HG02763 (cell line): ENCODE measurements around the gene KCTD13.
"Not testable (repeated sequence)": the region's sequence is repeated elsewhere in the genome, so short reads cannot be mapped to it uniquely, and the experiment has no call there.

ENCODE experiments used
- ATAC-seq: cut with Tn5 transposase; IDR thresholded peaks from one replicate; pipeline ENCODE4 v1.9.1; 2021; ENCODE audit warnings: mild to moderate bottlenecking, moderate library complexity; ENCODE audit not compliant: unreplicated experiment

The KCTD13 gene

DNA sequence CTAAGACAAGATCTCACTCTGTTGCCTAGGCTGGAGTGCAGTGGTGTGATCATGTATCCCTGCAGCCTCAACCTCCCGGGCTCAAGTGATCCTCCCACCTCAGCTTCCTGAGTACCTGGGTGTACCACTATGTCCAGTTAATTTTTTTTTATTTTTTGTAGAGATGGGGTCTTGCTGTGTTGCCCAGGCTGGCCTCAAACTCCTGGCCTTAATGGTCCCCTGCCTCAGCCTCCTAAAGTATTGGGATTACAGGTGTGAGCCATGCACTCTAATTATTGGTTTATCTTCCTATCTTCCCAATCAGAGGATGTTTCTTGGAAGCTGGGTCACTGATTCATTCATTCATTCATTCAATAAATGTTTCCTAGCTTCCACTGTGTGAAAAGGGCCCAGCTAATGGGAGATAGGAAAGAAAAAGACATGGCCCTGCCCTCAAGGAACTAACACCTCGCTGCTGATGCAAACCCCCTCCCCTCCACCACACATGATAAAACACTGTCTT, 17.3 kb downstream of the KCTD13 start:
- ATAC-seq = no peak

DNA sequence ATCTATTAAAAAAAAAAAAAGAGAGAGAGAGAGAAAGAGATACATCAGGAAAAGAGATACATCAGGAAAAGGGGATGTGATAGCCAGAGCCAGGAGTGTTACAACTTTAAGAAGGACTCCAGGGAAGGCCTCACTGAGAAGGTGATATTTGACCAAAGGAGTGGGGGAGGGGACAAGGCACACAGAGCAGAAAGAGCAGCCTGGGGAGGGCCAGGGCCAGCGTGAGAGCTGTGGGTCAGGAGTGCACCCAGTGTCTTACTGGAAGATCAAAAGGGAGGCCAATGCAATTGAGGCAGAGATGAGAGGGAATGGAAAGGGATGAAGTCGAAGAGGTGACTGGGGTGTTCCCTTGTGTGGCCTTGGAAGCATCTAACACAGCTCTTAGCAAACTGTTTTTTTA, 18.1 kb downstream of the KCTD13 start:
- no peak for ATAC-seq

DNA sequence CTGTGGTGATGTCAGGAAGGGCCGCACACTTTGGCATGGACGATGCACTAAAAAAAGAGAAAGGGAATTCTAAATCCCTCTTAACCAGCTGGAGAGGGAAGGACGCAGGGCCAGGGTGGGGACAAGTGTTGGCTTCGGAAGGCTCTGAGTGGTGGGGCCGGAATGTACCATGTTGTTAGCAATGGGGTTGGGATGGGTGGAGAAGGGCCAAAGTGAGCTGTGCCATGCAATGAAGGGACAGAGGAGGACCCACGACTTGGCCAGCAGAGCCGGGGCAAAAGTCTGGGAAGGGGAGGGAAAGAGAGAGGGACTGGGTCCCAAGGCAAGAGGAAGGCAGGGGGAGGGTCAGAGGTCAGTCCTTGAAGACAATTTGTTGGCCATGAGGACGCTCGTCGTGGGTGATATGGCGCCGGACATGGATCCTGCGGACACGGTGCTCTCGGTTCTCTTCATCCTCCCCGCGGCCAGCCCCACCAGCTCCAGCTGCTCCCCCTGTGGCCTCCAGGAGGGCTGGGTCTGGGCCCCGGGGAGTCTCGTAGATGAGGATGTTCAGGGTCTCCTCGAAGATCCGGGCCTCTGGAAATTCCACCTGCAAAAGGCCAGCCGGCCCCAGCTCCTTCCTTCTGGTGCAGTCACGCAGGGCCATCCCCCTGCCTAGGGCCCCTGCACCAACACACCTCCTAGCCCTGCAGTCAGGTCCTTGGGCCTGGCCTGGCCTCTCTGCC, 19.3 kb downstream of the KCTD13 start:
- ATAC-seq = no peak

GRCh38 chr16:29905668-29906067, 20.4 kb downstream of the KCTD13 start:
- ATAC-seq = no peak

DNA sequence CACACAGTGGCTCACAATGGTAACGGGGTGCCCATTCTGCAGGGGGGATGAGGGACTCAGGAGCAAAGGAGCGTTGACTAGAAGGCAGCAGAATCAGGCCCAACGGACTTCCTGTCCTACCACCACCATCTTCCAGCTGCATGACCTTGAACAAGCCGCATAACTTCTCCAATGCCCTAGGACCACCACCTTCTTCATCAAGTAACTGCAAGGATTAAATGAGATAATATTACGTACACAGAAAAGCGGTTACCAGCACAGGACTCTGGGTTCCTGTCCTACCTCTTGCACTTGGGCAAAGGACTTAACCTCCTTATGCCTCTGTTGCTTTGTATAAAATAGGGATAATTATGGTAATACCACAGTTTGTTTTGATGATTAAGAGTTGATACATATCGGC, 21.1 kb downstream of the KCTD13 start:
- no peak for ATAC-seq

GRCh38 chr16:29903590-29903989, 22.4 kb downstream of the KCTD13 start:
- no peak for ATAC-seq

DNA sequence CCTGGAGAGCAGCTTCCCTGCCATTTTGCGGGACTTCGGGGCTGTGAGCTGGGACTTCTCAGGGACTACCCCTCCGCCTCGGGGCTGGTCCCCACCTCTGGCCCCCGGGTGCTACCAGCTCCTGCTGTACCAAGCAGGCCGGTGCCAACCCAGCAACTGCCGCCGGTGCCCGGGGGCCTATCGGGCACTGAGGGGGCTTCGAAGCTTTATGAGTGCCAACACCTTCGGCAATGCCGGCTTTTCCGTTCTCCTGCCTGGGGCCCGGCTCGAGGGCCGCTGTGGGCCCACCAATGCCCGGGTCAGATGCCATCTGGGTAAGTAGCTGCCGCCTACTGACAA, 24.4 kb downstream of the KCTD13 start:
- ATAC-seq = no peak

- ATAC-seq = no peak
These were observed 25.0 kb downstream of the KCTD13 start for GRCh38 chr16:29900888-29901606.

GRCh38 chr16:29900102-29900887, 25.7 kb downstream of the KCTD13 start, which contains the start of gene ASPHD1:
Gene ASPHD1, plus strand, starts transcription at chr16:29900488. Its CDS starts 484 bp downstream, at chr16:29900972.
- ATAC-seq = peak; percentile 47

- no peak for ATAC-seq
These were observed 26.4 kb downstream of the KCTD13 start, which contains the start of gene SEZ6L2 for GRCh38 chr16:29899516-29900101. Gene SEZ6L2, minus strand, starts transcription at chr16:29899550. Its CDS starts 531 bp downstream, at chr16:29899019.

DNA sequence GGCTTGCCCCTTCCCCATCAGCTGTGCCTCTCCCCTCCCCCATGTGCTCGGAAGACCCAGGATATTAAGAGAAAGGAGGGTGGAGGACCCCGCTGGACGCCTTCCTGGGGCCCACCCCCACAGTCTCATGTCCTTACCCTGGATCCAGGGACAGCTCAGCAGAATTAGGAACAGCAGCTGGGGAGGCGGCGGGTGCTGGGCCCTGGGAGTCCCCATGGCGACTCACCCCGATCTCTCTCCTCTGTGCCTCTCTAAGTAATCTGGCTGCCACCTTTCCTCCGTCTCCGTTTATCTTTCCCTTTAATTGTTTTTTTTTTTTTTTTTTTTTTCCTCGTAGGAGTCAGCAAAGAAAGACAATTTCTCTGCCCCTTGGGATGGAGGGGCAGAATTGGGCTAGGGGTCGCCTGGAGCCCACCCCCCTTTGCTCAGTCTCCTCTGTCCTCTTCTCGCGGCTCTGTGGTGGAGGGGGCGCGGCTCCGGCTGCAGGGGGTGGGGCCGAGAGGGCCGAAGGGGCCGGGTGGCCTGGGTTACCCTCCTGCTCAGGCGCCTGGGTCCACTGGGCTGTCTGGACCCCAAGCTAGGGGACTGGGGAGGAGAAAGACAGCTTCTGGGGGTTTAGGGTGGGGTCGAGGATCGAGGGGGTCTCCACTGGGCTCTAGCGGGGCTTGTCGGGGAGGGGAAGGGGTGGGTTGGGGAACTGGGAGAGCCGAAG, 27.1 kb downstream of the KCTD13 start:
- no peak for ATAC-seq

- ATAC-seq = no peak
These were observed 27.8 kb downstream of the KCTD13 start for GRCh38 chr16:29898135-29898803.

DNA sequence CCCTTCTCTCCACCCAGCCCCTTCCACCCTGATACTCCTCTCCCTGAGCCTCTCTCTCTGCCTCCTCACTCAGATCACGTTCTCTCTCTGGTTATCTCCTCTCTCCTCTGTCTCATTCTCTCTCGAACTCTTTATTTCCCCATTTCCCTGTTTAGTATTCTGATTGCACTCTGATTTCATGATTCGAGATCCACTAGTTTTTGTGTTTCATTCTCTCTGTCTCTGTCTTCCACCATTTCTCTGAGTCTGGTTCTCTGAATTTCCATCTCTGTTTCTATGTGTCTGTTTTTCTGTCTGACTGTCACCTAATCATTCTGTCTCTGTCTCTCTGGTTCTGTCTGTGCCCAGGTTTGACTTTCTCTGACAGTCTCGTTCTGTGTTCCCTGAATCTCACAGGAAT, 28.7 kb downstream of the KCTD13 start:
- ATAC-seq = no peak

DNA sequence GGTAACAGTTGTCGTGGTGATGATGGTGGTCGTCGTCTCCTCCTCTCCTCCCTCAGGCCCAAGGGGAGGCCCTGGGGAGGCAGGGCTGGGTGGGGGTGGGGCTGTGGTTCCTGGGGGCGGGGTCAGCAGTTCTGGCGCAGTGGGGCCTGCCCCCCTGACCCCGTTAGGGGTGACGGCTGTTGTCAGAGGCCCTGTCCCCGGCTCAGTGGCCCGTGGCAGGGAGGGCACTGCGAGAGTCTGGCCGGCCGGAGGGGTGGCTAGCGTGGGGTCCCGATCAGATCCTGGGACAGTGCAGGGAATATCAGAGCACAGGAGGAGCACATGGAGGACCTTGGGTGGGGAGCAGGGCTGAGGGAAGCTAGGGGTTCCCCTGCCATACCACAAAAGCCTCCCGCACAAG, 29.2 kb downstream of the KCTD13 start:
- ATAC-seq = no peak

DNA sequence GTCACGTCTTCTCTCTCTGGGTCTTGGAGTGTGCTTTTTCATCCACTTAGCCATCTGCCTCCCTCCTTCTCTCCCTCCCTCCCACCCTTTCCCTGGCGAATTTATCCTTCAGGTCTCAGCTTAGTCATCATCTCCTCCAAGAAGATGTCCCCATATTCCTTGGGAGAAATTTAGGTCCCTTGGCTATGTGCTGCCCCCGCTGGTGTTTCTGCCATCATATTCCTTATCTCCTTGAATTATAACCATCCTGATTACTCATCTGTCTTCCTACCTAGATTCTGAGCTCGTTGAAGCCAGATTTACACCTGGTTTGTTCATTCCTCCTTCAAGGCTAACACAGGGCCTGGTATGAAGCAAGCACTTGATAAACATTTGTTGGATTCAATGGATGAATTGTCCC, 31.7 kb downstream of the KCTD13 start:
- ATAC-seq = no peak

DNA sequence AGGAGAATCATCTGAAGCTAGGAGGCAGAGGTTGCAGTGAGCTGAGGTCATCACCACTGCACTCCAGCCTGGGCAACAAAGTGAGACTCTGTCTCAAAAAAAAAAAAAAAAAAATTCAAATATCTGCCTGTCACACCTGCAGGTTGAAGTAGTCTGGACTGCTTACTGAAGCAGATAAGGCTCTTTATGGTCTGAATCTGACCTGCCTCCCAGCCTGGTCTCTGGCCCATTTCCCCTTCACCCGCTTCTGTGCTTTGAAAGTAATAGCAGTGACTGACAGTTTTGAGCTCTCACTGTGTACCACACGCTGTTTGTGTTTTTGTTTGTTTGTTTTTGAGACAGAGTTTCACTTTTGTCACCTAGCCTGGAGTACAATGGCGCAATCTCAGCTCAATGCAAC, 32.5 kb downstream of the KCTD13 start:
- no peak for ATAC-seq

DNA sequence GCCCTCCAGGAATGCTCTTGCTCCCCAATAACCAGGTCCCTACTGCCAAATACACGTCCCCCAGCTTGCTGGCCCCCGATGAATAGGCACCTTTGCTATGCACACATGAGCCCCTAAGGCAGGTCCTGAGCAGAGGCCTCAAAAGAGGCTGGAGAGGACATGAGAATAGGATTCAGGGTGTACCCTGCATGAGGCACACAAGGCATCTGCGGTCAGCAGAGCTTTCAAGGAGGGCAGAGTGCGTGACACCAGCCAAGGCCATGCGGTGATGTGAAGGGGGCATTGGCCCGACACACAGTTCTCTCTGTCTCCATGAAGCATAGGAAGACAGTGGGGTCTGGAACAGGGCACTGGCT, 33.6 kb downstream of the KCTD13 start:
- no peak for ATAC-seq

DNA sequence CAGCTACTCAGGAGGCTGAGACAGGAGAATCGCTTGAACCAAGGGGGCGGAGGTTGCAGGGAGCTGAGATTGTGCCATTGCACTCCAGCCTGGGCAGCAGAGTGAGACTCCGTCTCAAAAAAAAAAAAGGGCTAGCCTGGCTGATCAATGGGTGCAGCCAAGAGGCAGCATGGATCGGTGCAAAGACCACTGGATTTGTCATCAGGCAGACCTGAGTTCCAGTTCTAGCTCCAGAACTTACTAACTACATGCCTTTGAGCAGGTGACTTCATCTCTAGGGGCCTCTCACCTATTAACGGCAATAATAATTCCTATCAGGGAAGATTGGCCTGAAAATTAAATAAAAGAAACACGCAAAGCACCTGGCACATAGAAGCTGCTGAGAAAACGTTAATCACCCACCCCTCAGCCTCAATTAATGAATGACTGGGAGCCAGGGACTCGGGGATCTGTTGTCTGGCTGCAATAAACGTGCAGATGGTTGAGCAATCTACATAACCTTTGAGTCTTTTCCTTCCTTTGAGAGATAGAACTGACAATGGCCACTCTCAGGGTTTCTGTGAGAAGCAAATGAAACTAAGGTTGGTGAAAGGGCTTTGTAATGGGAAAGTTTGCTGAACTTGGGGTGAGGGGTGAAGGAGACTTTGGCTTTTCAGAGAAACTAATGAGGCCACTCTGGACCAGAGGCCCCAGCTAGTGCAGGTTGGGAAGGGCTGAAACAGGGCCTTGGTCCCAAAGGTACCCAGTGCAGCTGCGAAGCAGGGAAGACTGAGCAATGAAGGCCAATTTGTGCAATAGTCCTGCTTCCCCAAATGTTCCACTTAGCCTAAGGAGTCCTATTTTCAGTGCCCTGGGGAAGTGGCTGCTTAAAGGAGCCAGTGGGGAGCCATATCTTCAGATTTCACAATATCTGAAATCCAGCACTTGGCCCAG, 34.2 kb downstream of the KCTD13 start:
- ATAC-seq = no peak

DNA sequence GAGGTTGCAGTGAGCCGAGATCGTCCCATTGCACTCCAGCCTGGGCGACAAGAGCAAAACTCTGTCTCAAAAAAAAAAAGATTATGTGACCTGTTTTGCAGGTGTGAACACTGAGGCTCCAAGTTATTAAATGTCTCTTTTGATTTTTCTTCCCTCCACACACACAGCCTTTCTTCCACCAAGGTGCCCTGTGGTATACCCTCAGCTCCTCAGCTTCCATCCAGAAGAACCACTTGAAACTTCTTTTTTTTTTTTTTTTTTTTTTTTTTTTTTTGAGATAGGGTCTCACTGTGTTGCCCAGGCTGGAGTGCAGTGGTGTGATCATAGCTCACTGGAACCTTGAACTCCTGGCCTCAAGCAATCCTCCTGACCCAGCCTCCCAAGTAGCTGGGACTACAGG, 36.7 kb downstream of the KCTD13 start:
- not testable (repeated sequence) for ATAC-seq
